Activated T-helper 17 cell treated with anti-CD3 and anti-CD28 coated beads, Interleukin-2, amount 50 U/mL, for 72 hours (primary cell): Measurements from ENCODE around the gene CNGA1. TPM values are rescaled to one million over a fixed set of nuclear protein-coding genes. Genes with fewer than 3 reads are reported as not detected.
"Not testable (repeated sequence)": the region's sequence is repeated elsewhere in the genome, so short reads cannot be mapped to it uniquely, and the experiment has no call there.

Experiments
- ATAC-seq: fragments of 150-1000 bp; cut with Tn5 transposase; replicated peaks from 2 replicates; pipeline ENCODE4 v1.10.0; 2021; ENCODE audit warnings: mild to moderate bottlenecking, moderate library complexity
- H3K27ac Mint-ChIP-seq: one replicate; pipeline ENCODE4 v1.8.0; 2022; ENCODE audit warnings: mixed read lengths
- H3K27me3 Mint-ChIP-seq: one replicate; pipeline ENCODE4 v1.8.0; 2022; ENCODE audit warnings: mixed read lengths
- H3K36me3 Mint-ChIP-seq: one replicate; pipeline ENCODE4 v1.8.0; 2022; ENCODE audit warnings: low read depth, mild to moderate bottlenecking, mixed read lengths
- H3K4me1 Mint-ChIP-seq: one replicate; pipeline ENCODE4 v1.8.0; 2022; ENCODE audit warnings: mixed read lengths
- H3K4me3 Mint-ChIP-seq: one replicate; pipeline ENCODE4 v1.8.0; 2022; ENCODE audit warnings: mild to moderate bottlenecking, mixed read lengths
- H3K9me3 Mint-ChIP-seq: one replicate; pipeline ENCODE4 v1.8.0; 2022; ENCODE audit warnings: mixed read lengths
- total RNA-seq, 2 donors: library from RNA; stranded (reverse); gene quantifications; one replicate each; pipeline ENCODE4 v1.2.3, GENCODE V29; 2022

Gene CNGA1
- total RNA-seq, 2 donors from 2014 or later: 0.24 TPM; not detected in 1

DNA sequence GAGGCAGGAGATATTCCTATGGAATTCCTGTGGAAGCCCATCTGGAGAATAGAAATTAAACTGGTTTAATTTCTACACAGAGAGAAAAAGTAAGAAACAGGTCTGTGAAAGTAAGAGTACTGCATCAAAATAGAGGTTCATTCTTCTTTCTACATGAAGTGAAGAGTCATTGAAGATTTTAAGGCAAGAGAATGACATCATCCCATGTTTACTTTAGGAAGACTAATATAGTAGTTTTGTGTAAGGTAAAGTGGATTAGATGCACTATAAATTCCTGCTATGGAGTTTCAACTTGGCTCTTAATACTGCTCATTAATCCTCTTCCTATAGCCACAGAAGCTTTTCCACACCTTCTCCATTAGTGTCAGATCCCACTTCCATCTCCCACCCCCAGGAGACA, 47.6 kb downstream of the CNGA1 start:
- Mint-ChIP-seq H3K36me3 (no peaks in the 10 kb centered on the region), H3K27ac (no peak overlapping the region), H3K27me3 (peaks cover 4% of the 10 kb centered on the region), H3K4me1 (no peaks in the 10 kb centered on the region), H3K9me3 (no peaks in the 10 kb centered on the region), H3K4me3 (no peak overlapping the region)
- ATAC-seq: no peak

DNA sequence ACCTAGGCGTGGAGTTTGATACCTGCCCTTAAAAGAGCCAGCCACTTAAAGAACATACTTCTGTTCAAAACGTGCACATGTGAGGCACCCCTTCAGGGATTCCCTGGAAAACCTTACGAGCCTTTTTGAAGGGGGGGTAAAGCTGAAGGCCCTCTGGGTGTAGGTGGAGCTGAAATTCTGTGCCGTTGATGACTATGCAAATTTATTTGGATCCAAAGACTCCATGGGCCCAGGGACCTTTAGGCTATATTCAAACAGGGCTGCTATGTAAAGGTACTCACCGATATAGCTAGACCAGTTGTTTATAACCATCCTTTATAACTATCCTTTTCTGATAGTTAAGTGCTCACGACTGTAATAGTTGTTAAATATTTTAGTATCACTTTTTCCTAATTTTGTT, 61.8 kb downstream of the CNGA1 start:
- Mint-ChIP-seq H3K4me3 (no peak overlapping the region), H3K36me3 (no peaks in the 10 kb centered on the region), H3K4me1 (no peaks in the 10 kb centered on the region), H3K27me3 (no peaks in the 10 kb centered on the region), H3K9me3 (no peaks in the 10 kb centered on the region), H3K27ac (no peak overlapping the region)
- ATAC-seq: no peak

DNA sequence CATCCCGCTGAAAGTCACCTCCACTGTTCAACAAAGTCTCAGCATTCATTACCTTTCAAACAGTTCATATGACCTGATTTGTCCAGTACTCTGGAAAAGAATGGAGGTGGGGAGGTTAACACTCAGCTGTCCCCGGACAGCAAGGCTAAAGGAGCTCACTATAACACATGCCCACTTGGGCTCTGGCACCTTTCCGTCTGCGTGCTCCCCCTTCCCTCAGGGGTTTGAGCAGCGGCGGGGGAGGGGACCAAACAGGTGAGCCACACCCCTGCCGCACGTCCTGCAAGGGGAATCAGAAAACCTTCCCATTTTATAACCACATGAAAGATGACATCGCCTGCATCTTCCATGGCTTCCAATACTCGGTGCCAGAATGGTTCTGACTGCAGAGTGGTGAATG, 62.2 kb downstream of the CNGA1 start:
- H3K36me3 Mint-ChIP-seq: no peaks in the 10 kb centered on the region
- H3K9me3 Mint-ChIP-seq: no peaks in the 10 kb centered on the region
- no peaks in the 10 kb centered on the region for H3K27me3 Mint-ChIP-seq
- H3K4me3 Mint-ChIP-seq: no peak overlapping the region
- no peak overlapping the region for H3K27ac Mint-ChIP-seq
- no peak for ATAC-seq
- no peaks in the 10 kb centered on the region for H3K4me1 Mint-ChIP-seq

DNA sequence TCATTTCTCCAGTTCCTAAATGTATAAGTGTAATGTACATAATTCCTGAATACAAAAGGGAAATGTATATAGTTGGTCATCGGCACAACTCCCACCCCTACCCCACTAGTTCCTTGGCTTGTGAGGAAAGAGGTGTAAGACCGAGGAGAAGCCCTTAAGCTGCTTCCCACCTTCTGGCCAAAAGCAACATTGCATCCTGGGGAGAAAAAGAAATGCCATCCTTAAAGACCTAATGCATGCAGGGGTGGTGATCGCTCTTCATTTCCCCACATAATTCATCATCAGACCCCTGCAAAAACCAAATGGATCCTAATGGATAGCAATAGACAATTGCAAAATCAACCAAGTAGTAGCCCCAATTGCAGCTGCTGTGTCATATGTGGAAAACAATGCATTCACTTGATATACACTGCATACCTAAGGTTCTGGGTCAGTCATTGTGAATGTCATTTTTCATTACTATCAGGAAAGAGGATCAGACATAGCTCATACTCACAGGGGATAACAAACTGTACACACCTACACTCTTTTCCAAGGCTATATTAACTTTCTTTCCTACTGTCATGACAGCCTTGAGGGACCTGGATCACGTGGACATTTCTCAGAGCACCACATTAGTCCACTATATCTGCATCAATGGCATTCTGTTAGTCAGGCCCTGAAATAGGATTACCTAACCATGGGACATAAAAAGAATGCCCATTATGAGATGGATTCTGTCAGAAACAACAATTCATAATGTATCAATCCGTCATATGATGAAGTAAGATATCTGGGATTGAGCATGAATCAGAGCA, 70.4 kb downstream of the CNGA1 start:
- Mint-ChIP-seq H3K4me1 (no peaks in the 10 kb centered on the region), H3K4me3 (no peak overlapping the region), H3K27me3 (no peaks in the 10 kb centered on the region), H3K36me3 (no peaks in the 10 kb centered on the region), H3K9me3 (no peaks in the 10 kb centered on the region), H3K27ac (no peak overlapping the region)
- ATAC-seq: no peak

DNA sequence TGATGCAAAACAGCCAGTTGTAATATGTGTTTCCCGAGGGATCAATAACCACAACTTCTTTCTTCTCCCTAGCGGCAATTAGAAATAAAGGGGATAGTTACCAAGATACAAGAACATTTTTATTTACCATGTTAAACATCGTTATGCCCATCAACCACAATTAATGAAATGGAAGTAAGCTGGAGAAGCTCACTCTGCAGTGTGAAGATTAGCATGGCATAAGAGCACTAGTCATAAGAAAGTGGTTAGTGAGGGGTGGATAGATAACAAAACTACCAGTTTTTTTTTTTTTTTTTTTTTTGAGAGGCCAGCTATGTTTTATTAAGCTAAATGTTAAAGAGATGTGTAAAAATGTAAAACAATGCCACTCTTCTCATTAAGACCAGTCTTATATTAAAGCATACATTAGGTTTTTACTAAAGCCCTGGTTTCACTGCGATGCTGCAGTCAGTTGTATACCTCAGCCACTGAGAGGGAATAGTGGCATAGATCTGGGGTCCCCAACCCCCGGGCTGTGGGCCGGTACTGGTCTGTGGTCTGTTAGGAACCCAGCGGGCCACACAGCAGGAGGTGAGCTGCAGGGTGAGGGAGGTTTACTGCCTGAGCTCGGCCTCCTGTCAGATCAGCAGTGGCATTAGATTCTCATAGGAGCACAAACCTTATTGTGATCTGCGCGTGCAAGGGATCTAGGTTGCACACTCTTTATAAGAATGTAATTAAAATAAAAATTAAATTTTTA, 74.2 kb downstream of the CNGA1 start:
- no peak overlapping the region for H3K27ac Mint-ChIP-seq
- H3K4me1 Mint-ChIP-seq: no peaks in the 10 kb centered on the region
- H3K9me3 Mint-ChIP-seq: no peaks in the 10 kb centered on the region
- H3K4me3 Mint-ChIP-seq: no peak overlapping the region
- no peak for ATAC-seq
- no peaks in the 10 kb centered on the region for H3K36me3 Mint-ChIP-seq
- peaks cover 3% of the 10 kb centered on the region for H3K27me3 Mint-ChIP-seq

DNA sequence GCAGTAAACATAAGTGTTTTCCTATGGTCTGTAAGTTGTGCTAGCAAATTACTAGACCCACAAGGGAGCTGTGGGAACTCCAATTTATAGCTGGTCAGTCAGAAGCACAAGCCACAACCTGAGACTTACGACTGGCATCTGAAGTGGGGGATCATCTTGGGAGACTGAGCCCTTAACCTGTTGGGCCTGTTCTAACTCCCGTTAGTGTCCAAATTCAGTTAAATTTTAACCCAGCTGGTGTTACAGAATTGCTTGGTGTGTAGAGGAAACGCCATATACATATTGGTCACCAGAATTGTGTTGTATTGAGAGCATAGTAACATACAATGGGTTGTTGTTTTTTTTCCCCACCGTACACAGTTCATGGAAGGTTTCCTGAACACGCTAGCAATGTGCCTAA, 77.0 kb downstream of the CNGA1 start:
- peaks cover 3% of the 10 kb centered on the region for H3K27me3 Mint-ChIP-seq
- H3K9me3 Mint-ChIP-seq: no peaks in the 10 kb centered on the region
- H3K27ac Mint-ChIP-seq: no peak overlapping the region
- no peaks in the 10 kb centered on the region for H3K36me3 Mint-ChIP-seq
- no peaks in the 10 kb centered on the region for H3K4me1 Mint-ChIP-seq
- ATAC-seq: no peak
- no peak overlapping the region for H3K4me3 Mint-ChIP-seq

DNA sequence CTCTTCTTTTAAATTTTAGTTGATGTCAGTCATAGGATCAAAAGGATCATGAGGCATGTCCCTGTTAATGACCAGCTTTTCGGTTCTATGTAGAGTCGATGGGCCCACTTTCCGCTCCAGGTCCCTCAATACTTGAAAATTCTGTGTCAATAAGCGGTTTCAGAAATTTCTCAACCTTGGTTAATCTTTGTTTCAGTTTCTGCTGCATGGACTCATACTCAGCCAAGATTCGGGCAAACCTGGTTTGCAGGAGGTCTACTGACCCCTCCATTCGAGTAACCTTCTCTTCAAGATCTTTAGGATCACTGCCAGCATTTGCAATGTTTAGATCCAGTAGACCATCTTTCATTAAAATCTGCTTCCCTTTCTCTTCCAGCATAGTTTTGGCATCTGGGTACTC, 80.1 kb downstream of the CNGA1 start:
- H3K36me3 Mint-ChIP-seq: no peaks in the 10 kb centered on the region
- H3K27me3 Mint-ChIP-seq: peaks cover 3% of the 10 kb centered on the region
- no peak for ATAC-seq
- no peak overlapping the region for H3K4me3 Mint-ChIP-seq
- H3K4me1 Mint-ChIP-seq: no peaks in the 10 kb centered on the region
- no peaks in the 10 kb centered on the region for H3K9me3 Mint-ChIP-seq
- no peak overlapping the region for H3K27ac Mint-ChIP-seq

DNA sequence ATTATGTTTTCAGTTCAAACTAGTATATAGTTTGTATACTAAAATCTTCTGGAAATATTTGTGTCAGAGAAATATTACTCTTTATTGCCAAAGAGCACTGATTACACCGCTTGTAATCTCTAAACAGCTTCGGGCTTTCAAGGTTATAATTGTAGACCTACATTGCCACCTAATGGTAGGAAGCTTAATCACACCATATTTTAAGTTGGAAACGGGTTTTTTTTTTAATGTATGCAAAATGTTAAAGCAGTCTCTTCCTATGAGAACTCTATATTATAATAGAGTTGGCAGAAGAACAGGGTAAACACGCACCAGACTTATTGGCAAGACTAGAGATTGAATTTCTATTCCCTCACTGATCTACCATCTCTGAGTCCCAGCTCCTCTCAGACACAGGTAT, 82.6 kb downstream of the CNGA1 start:
- ATAC-seq: no peak
- Mint-ChIP-seq H3K27me3 (peaks cover 3% of the 10 kb centered on the region), H3K4me3 (no peak overlapping the region), H3K4me1 (peaks cover 8% of the 10 kb centered on the region), H3K27ac (no peak overlapping the region), H3K9me3 (no peaks in the 10 kb centered on the region), H3K36me3 (no peaks in the 10 kb centered on the region)

DNA sequence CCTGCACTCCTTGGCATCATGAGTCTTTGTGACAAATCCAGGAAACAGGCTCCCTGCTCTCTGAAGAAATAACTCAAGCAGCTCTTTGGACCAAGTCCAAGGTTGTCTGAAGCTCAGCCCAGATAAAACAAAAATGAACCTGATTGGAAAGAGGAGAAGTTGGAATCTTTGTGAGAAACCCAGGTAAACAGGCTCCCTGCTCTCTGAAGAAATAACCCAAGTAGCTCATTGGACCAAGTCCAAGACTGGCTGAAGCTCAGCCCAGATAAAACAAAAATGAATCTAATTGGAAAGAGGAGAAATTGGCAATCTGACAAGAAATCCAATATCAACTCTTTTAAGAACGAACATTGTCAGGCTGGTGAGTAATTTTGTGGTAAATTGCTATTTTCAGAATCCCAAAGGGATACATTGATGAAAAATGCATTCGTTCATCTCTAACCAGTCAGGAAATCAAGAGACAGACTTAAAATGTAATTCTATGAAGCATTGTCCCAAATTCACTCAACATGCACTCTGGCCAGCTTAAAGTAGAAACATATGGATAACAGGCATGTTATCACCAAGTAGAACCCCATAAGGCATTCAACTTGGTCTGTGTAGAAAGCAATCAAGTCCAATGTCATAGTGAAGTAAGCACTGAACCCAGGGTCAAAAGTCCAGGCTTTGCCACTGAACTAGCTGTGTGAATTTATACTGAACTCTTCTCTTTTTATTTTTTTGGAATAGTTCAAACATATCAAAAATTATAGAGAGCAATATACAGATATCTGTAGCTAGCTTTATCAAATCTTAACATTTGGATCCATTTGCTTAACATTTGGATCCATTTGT, 85.3 kb downstream of the CNGA1 start:
- Mint-ChIP-seq H3K36me3 (no peaks in the 10 kb centered on the region), H3K27ac (no peak overlapping the region), H3K9me3 (no peaks in the 10 kb centered on the region), H3K4me1 (peaks cover 13% of the 10 kb centered on the region), H3K4me3 (no peak overlapping the region), H3K27me3 (no peaks in the 10 kb centered on the region)
- no peak for ATAC-seq

DNA sequence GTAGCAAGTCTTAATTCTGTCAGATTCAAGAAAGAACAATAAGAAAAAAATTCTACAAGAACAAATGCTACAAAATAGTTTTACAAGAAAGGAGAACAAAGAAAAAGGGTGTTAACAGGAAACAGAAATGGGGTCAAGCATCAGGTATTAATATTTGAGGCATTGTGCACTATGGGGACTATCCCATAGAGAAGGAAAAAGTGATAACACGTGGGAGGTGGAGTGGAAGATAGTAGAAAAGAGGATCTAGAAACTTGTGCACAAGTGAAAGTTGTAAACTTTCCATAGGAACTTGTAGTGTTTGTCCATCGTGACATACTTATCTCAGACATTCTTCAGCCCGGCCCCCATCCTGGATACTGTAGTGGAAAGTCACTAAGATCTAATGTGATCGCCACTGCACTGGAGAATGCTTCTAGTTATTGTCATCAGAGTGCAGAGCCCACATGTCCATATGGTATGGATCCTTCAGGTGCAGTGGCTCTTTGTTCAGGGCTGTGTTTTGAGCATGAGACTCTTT, 86.7 kb downstream of the CNGA1 start:
- no peak for ATAC-seq
- H3K27ac Mint-ChIP-seq: no peak overlapping the region
- no peak overlapping the region for H3K4me3 Mint-ChIP-seq

DNA sequence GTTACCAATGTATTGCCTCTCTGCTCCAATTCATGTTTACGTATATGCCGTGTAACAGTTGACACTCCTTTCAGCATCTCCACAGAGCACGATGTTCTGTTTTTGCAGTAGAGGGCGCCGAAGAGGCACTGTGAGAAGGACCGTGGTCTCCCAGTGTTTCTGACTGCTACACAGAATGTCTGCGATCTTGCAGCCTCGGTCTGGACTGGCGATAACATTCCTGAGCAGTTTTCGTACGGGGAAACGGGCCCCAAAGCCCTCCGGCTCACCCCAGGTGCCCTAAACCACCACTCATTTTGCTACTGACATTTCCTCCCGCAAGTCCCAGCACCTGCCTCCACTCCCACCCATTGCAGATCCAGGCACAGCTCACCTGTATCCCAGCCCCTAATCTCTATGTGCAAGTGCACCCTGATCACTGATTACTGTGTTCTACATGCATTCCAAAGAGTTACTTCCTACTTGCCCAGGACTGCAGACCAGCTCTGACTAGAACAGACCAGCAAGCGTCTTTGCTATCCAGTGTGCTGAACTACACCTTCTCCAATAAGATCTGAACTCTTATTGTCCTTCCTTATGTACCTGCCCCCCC, 89.7 kb downstream of the CNGA1 start:
- H3K4me3 Mint-ChIP-seq: peak overlapping the region; percentile 47
- H3K27ac Mint-ChIP-seq: no peak overlapping the region
- peaks cover 13% of the 10 kb centered on the region for H3K4me1 Mint-ChIP-seq
- ATAC-seq: peak; percentile 89
- no peaks in the 10 kb centered on the region for H3K36me3 Mint-ChIP-seq
- no peaks in the 10 kb centered on the region for H3K9me3 Mint-ChIP-seq
- peaks cover 7% of the 10 kb centered on the region for H3K27me3 Mint-ChIP-seq

More for the DNA sequence above, 86.7 kb downstream of the CNGA1 start:
- peaks cover 4% of the 10 kb centered on the region for H3K27me3 Mint-ChIP-seq
- H3K36me3 Mint-ChIP-seq: no peaks in the 10 kb centered on the region
- no peaks in the 10 kb centered on the region for H3K9me3 Mint-ChIP-seq
- H3K4me1 Mint-ChIP-seq: peaks cover 13% of the 10 kb centered on the region

DNA sequence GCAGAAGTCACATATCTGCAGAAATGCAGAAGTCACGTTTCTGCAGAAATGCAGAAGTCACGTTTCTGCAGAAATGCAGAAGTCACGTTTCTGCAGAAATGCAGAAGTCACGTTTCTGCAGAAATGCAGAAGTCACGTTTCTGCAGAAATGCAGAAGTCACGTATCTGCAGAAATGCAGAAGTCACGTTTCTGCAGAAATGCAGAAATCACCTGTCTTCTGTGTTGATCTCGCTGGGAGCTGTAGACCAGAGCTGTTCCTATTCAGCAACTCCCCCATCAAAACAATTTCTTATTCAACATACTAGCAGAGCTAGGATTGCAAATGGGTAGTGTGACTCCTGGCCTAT, 93.2 kb downstream of the CNGA1 start:
- not testable (repeated sequence) for H3K27ac Mint-ChIP-seq, ATAC-seq, H3K36me3 Mint-ChIP-seq, H3K4me1 Mint-ChIP-seq, H3K27me3 Mint-ChIP-seq, H3K4me3 Mint-ChIP-seq, H3K9me3 Mint-ChIP-seq

DNA sequence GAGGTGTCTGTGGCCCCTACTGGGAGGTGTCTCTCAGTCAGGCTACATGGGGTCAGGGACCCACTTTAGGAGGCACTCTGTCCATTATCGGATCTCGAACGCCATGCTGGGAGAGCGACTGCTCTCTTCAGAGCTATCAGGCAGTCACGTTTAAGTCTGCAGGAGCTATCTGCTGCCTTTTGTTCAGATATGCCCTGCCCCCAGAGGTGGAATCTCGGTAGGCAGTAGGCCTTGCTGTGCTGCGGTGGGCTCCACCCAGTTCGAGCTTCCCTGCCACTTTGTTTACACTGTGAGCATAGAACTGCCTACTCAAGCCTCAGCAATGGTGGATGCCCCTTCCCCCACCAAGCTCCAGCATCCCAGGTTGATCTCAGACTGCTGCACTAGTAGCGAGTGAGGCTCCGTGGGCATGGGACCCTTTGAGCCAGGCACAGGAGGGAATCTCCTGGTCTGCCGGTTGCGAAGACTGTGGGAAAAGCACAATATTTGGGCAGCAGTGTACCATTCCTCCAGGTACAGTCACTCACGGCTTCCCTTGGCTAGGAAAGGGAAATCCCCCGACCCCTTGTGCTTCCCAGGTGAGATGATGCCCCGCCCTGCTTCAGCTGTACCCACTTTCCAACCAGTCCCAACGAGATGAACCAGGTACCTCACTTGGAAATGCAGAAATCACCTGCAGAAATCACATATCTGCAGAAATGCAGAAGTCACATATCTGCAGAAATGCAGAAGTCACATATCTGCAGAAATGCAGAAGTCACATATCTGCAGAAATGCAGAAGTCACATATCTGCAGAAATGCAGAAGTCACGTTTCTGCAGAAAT, 93.8 kb downstream of the CNGA1 start:
- H3K27me3 Mint-ChIP-seq, ATAC-seq, H3K27ac Mint-ChIP-seq, H3K36me3 Mint-ChIP-seq, H3K9me3 Mint-ChIP-seq, H3K4me3 Mint-ChIP-seq, H3K4me1 Mint-ChIP-seq: not testable (repeated sequence)

DNA sequence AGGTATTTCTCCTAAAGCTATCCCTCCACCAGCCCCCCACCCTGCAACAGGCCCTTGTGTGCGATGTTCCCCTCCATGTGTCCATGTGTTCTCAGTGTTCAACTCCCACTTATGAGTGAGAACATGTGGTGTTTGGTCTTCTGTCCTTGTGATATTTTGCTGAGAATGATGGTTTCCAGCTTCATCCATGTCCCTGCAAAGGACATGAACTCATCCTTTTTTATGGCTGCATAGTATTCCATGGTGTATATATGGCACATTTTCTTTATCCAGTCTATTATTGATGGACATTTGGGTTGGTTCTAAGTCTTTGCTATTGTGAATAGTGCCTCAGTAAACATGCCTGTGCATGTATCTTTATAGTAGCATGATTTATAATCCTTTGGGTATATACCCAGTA, 99.3 kb downstream of the CNGA1 start:
- not testable (repeated sequence) for H3K27ac Mint-ChIP-seq, ATAC-seq, H3K4me3 Mint-ChIP-seq, H3K9me3 Mint-ChIP-seq, H3K27me3 Mint-ChIP-seq
- Mint-ChIP-seq H3K4me1 (peaks cover 15% of the 10 kb centered on the region), H3K36me3 (peaks cover 17% of the 10 kb centered on the region)
